ENCODE results near the gene MMP23B.
"Not testable (repeated sequence)": the region's sequence is repeated elsewhere in the genome, so short reads cannot be mapped to it uniquely, and the experiment has no call there.

MMP23B gene

DNA sequence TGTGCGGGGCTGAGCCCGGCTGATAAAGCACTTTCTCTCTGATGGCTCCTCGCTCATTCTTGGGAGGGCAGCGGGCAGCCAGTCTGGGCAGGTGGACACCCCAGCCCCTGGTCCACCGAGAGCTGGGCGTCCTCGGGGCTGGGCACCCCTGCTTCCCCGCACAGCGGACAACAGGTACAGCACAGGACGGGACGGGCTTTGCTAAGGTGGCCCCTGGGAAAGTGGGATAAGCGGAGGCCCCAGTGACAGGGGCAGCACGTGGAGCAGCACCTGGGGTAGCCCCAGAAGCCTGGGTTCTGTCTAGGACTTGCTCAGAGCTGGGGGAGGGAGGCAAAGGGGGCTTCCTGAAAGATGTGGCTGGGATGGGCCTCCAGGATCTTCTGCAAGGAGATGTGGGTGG lies 2.6 kb downstream of the MMP23B start:
- not testable (repeated sequence) for DNase-seq

DNA sequence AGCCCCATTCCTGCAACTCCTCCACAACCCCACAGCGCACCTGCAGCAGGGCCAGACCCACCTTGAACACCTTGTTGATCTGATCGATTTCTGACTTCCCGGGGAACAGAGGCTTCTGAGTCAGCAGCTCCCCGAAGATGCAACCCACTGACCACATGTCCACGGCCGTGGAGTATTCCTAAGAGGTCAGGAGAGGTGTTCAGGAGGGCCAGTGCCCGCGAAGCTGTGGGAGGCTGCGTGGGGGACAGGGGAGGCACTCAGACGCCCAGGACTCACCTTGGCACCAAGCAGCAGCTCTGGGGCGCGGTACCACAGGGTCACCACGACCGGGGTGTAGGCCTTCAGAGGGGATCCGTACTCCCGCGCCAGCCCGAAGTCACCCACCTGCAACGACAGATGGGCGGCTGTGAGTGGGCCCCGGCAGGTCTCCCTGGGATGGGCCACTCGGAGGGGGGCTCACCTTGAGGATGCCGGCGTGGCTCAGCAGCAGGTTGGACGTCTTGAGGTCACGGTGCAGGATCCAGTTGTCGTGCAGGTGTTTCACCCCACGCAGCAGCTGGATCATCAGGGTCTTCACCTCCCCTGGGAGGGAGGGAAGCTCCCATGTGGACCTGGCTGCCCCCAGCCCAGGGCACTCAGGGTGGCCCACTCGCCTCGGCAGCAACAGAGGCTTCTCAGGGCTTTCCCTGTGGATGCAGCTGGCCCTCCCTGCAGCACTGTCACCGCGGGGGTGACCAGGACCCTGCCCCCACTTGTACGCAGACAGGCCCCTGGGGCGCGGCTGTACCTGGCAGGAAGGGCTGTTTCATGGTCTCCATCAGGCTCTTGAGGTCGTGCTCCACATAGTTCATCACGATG lies 4.9 kb downstream of the MMP23B start:
- DNase-seq = not testable (repeated sequence)

GRCh38 chr1:1637479-1637875 lies 5.5 kb downstream of the MMP23B start:
- DNase-seq = not testable (repeated sequence)

GRCh38 chr1:1638528-1638927 lies 6.6 kb downstream of the MMP23B start:
- DNase-seq = not testable (repeated sequence)

- DNase-seq = not testable (repeated sequence)
These were observed 7.4 kb downstream of the MMP23B start for GRCh38 chr1:1639368-1639767.

DNA sequence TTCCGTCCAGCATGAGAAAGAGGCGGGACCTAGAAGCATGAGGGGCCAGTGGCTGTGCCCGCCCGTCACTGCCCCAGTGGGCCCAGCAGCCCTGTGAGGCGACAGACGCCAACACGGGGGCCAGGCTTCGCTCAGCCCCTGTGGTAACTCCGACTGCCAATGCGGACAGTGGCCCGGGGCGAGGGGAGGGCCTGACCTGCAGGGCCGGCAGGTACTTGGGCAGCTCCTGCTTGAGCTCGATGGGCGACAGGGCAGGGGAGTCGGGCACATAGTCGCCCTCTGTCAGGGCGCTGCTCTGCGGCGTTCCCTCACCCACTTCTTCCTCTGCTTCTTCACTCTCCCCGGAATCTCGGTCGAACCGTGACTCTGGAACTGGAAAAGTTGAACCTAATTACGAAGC lies 8.1 kb downstream of the MMP23B start:
- not testable (repeated sequence) for DNase-seq

DNA sequence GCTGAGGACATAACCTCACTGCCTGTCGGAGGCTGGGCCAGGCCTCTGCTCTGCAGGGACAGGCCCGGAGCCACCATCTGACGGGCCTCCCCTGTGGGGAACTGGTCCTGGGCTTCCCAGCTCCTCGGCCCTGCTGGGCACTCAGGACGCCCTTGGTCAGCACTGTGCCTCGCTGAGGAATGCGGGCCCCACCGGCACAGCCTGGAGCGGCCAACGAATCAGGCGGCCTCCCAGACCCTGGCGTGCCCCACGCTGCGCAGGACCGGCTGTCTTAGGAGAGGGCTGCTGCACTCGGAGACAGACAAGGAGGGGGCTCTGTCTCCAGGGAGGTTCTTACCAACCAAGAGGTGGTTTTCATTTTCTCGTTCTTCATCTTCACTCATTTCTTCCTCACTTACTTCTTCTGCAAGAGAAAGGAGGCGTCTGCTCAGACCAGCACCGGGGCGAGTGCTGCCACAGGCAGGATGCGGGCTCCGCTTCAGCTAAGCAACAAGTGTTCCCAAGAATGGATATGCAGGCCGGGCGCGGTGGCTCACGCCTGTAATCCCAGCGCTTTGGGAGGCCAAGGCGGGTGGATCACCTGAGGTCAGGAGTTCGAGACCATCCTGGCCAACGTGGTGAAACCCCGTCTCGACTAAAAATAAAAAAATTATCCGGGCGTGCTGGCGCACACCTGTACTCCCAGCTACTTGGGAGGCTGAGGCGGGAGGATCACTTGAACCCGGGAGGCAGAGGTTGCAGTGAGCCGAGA lies 8.9 kb downstream of the MMP23B start:
- not testable (repeated sequence) for DNase-seq

- DNase-seq = not testable (repeated sequence)
These were observed 14.4 kb downstream of the MMP23B start for GRCh38 chr1:1646326-1646725.

- not testable (repeated sequence) for DNase-seq
These were observed 15.7 kb downstream of the MMP23B start for GRCh38 chr1:1647567-1648241.

DNA sequence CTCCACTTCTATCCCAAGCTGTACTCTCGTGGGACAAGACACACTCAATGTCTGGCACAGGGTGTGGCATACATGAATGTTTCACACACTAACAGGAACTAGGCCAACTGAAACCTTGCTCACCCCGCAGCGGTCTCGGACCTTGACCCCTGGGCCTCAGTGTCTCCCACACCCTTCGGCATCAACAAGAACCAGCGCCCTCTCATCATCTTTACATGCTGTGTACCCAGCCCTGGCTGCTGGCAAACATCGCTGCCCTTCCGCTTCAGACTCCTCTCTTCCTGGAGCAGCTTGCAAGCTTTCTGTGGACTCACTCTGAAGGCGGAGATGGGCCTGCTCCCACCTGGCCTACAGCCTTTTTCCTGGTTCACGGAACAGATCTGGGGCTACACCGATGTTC lies 16.3 kb downstream of the MMP23B start:
- DNase-seq = not testable (repeated sequence)

- peak; percentile 98 for DNase-seq
These were observed 26.9 kb downstream of the MMP23B start, which contains the start of gene CDK11B for GRCh38 chr1:1658583-1659549. CDK11B (minus strand) TSS chr1:1659004; CDS start chr1:1657485, 1,519 bp downstream.

- not testable (repeated sequence) for DNase-seq
These were observed 30.4 kb downstream of the MMP23B start for GRCh38 chr1:1662392-1662791.

GRCh38 chr1:1662830-1663560 lies 31.0 kb downstream of the MMP23B start:
- not testable (repeated sequence) for DNase-seq

DNA sequence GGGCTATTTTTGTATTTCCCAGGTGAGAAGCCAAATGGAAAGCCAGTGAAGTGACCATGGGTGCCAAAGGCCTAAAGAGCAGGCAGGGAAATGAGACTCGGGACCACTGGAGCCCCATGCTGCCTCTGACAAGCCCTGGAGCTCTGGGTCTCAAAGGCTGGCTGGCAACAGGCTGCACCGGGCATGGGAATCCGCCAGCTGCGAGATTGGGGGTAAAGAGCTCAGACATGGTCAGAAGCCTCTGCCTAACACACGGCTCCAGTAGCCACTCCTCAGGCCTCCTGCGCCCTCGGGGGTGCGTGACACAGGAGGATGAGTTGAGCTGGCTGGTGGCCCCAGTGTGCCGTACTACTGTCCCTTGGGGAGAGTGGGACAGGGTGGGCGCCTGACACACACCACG lies 32.3 kb downstream of the MMP23B start:
- not testable (repeated sequence) for DNase-seq

- no peak for DNase-seq
These were observed 33.2 kb downstream of the MMP23B start for GRCh38 chr1:1664941-1665814.

- peak; percentile 38 for DNase-seq
These were observed 33.9 kb downstream of the MMP23B start for GRCh38 chr1:1665815-1666251.

GRCh38 chr1:1666526-1666925 lies 34.6 kb downstream of the MMP23B start:
- no peak for DNase-seq

DNA sequence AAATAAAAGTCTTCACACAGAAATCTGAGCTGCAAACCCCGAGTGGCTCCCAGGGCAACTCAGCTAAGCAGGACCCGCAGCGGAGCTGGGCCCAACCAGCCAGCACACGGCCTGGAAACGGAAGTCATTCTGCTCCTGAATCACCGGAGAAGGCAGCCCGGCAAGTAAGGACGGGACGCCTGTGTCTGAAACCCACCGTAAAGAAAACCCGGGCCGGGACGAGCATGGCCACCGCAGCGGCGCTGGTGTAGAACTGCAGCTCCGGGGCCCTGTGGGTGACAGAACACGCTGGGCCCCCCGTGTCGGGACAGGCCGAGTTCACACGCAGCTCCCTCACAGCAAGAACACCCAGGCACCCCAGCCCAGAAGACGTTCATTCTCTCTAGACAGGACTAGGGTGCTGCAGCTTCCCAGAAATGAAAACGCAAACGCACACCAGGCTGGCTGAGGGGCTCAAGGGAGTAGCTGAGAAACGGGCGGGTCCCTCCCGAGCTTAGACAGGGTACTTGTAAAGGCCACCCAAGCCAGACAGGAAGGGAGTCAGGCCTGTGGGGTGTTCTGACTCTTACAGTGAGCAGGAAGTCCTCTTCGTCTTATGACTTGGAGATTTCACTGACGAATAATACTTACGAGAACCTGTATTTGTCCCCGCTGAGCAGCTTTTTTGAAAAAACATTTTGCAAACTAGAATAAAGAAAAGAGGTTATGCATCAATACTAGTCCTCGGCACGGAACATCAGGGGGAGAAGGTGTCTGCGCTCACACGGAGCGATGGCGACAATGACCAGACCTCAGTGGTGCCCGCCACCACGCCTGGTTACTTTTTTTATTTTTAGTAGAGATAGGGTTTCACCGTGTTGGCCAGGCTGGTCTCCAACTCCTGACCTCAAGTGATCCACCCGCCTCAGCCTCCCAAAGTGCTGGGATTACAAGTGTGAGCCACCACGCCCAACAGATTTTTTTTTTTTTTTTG lies 37.8 kb downstream of the MMP23B start:
- DNase-seq = no peak

DNA sequence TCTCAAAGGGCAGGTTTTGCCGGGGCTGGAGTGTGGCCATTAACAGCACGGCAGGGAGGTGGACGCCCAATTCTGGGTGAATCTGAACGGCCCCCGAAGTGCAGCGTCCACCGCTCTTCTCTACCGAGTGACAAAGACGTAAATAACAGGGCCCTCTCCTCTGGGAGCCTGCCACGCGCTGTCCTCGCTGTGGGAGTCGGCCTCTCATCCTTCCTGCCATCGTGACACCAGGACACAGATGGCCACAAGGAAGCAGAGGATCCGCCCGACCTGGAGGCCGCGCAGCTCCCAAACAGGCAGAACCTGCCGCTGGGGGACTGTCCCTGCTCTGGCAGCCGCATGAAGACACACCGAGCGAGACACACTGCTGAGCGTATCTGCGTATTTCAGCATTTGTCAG lies 38.9 kb downstream of the MMP23B start:
- no peak for DNase-seq
